Ishikawa (cell line): ENCODE data around the gene PIGL.

Experiments
- EGR1 ChIP-seq: IDR thresholded peaks from 2 replicates; pipeline ENCODE4 v1.6.1; 2012
- EP300 ChIP-seq: IDR thresholded peaks from 2 replicates; pipeline ENCODE4 v1.6.1; 2012; ENCODE audit warnings: borderline replicate concordance
- FOXM1 ChIP-seq: IDR thresholded peaks from 2 replicates; pipeline ENCODE4 v1.6.1; 2012; ENCODE audit warnings: low read depth, borderline replicate concordance
- NFIC ChIP-seq: IDR thresholded peaks from 2 replicates; pipeline ENCODE4 v1.6.1; 2012
- RAD21 ChIP-seq: IDR thresholded peaks from 2 replicates; pipeline ENCODE4 v1.6.1; 2012; ENCODE audit warnings: low read depth
- TAF1 ChIP-seq: IDR thresholded peaks from 2 replicates; pipeline ENCODE4 v1.6.1; 2012; ENCODE audit warnings: low read depth, mild to moderate bottlenecking
- TCF12 ChIP-seq: IDR thresholded peaks from 2 replicates; pipeline ENCODE4 v1.6.1; 2012; ENCODE audit warnings: low read depth
- TEAD4 ChIP-seq: IDR thresholded peaks from 2 replicates; pipeline ENCODE4 v1.6.1; 2012
- YY1 ChIP-seq: IDR thresholded peaks from 2 replicates; pipeline ENCODE4 v1.6.1; 2012; ENCODE audit warnings: low read depth
- TF ChIP-seq, protein P1 (sequence below): IDR thresholded peaks from 2 replicates; pipeline ENCODE4 v1.6.1; 2012; ENCODE audit warnings: low read depth, mild to moderate bottlenecking

DNA sequence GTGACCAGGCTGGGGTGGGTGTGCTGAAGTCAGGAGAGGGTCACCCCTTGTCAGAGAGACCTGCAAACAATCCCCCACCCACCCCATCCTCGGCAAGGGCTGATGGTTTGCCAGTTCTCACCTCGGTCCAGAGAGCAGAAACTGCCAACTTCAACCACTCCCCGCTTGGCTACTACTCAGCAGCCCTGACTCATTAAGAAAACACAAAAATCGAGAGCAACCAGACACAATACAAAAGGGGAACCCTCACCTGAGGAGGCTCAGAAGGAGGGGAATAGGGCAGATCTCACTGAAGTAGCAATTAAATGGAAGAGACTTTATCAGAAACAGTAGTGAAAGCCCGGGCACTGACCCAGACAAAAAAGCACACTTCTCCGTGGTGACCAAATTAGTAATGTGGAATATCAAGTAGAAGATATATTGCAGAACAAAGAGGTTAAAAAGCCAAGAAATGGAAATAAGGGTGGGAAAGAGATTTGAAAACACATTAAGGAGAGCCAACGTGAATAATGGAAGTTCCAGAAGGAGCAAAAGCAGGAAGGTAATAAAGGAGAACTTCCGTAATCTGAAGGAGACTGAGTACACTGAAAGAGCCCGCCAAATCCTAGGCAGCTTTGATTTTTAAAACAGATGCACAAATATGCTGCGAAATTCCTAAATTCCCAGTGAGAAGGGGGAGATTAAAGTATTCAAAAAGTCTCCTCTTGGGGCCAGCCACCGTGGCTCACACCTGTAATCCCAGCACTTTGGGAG is 112.7 kb downstream of the PIGL start:
- no peak for TF ChIP-seq EGR1
- no peak for TF ChIP-seq TAF1
- TF ChIP-seq, protein P1, sequence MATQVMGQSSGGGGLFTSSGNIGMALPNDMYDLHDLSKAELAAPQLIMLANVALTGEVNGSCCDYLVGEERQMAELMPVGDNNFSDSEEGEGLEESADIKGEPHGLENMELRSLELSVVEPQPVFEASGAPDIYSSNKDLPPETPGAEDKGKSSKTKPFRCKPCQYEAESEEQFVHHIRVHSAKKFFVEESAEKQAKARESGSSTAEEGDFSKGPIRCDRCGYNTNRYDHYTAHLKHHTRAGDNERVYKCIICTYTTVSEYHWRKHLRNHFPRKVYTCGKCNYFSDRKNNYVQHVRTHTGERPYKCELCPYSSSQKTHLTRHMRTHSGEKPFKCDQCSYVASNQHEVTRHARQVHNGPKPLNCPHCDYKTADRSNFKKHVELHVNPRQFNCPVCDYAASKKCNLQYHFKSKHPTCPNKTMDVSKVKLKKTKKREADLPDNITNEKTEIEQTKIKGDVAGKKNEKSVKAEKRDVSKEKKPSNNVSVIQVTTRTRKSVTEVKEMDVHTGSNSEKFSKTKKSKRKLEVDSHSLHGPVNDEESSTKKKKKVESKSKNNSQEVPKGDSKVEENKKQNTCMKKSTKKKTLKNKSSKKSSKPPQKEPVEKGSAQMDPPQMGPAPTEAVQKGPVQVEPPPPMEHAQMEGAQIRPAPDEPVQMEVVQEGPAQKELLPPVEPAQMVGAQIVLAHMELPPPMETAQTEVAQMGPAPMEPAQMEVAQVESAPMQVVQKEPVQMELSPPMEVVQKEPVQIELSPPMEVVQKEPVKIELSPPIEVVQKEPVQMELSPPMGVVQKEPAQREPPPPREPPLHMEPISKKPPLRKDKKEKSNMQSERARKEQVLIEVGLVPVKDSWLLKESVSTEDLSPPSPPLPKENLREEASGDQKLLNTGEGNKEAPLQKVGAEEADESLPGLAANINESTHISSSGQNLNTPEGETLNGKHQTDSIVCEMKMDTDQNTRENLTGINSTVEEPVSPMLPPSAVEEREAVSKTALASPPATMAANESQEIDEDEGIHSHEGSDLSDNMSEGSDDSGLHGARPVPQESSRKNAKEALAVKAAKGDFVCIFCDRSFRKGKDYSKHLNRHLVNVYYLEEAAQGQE = no peak
- TF ChIP-seq RAD21 = no peak
- TF ChIP-seq FOXM1 = no peak
- no peak for TF ChIP-seq EP300
- TF ChIP-seq TCF12 = no peak
- TF ChIP-seq YY1 = no peak
- TF ChIP-seq TEAD4 = no peak
- peak; percentile 25; the same call in 1 of the 2 replicates for TF ChIP-seq NFIC
